H1 (cell line): Measurements from ENCODE around the gene LHFPL2. TPM values are rescaled to one million over a fixed set of nuclear protein-coding genes. Genes with fewer than 3 reads are reported as not detected.

Source experiments
- CTCF ChIA-PET: fragments of 300-600 bp; sonication (Branson Sonifier 250); formaldehyde crosslinking; loops from one replicate; lab custom pipeline; 2021; ENCODE audit not compliant: partially characterized antibody; lab: Charles Lee
- POLR2A ChIA-PET: fragments of 300-600 bp; sonication (Branson Sonifier 250); formaldehyde crosslinking; loops from one replicate; lab custom pipeline; 2021; ENCODE audit warnings: inconsistent platforms; ENCODE audit not compliant: partially characterized antibody; lab: Charles Lee
- DNase-seq, 2 experiments: peaks; one replicate each; pipeline versions ENCODE4 v3.0.0 to v3.0.0-alpha.2; 2010 to 2022; ENCODE audit warnings: low spot score in 2 of 2, low read depth in 1 of 2, mixed read lengths in 1 of 2
- FAIRE-seq: peaks from 2 replicates; lab custom pipeline; 2011; peaks lifted over from hg19 to GRCh38; lab: Jason Lieb, UNC
- H2AFZ ChIP-seq: 2 replicates; pipeline ENCODE4 v1.8.1; 2012; ENCODE audit warnings: low read length, inconsistent platforms
- H2AK5ac ChIP-seq: 2 replicates; pipeline ENCODE4 v1.6.1; 2013; ENCODE audit warnings: low read depth, low read length
- H2BK120ac ChIP-seq: replicated peaks from 2 replicates; pipeline ENCODE3; 2013; ENCODE audit warnings: low read depth, low read length, inconsistent platforms
- H2BK12ac ChIP-seq: 2 replicates; pipeline ENCODE4 v1.6.1; 2013; ENCODE audit warnings: low read depth, low read length
- H2BK15ac ChIP-seq: 2 replicates; pipeline ENCODE4 v1.6.1; 2013; ENCODE audit warnings: low read length
- H2BK20ac ChIP-seq: 2 replicates; pipeline ENCODE4 v1.6.1; 2013; ENCODE audit warnings: low read length
- H2BK5ac ChIP-seq: 2 replicates; pipeline ENCODE4 v1.6.1; 2013; ENCODE audit warnings: low read depth, low read length
- H3K14ac ChIP-seq: 2 replicates; pipeline ENCODE4 v1.6.1; 2013; ENCODE audit warnings: inconsistent platforms; ENCODE audit not compliant: insufficient read length
- H3K18ac ChIP-seq: 2 replicates; pipeline ENCODE4 v1.6.1; 2013; ENCODE audit warnings: low read length; ENCODE audit errors: extremely low read depth
- H3K23ac ChIP-seq: 2 replicates; pipeline ENCODE4 v1.6.1; 2013; ENCODE audit warnings: inconsistent platforms; ENCODE audit not compliant: insufficient read length
- H3K23me2 ChIP-seq: 2 replicates; pipeline ENCODE4 v1.6.1; 2013; ENCODE audit warnings: low read depth, low read length
- H3K27ac ChIP-seq: 2 replicates; pipeline ENCODE4 v1.6.1; 2011; ENCODE audit warnings: low read depth, low read length, inconsistent platforms
- H3K27me3 ChIP-seq, 4 experiments: replicated peaks in 1 of 4; 1 replicate in 1 of 4; 2 replicates in 3 of 4; pipeline versions ENCODE4 v1.6.1 to v1.8.1; 2011 to 2013; ENCODE audit warnings: low read length in 3 of 4, mild to moderate bottlenecking in 3 of 4, inconsistent platforms in 2 of 4, mixed read lengths in 2 of 4, moderate library complexity in 1 of 4; ENCODE audit not compliant: control insufficient read depth in 3 of 4, insufficient read depth in 3 of 4; ENCODE audit errors: extremely low read depth in 1 of 4
- H3K36me3 ChIP-seq, 4 experiments: 2 replicates each; pipeline versions ENCODE4 v1.6.1 to v1.8.1; 2011 to 2013; ENCODE audit warnings: mild to moderate bottlenecking in 4 of 4, low read length in 3 of 4, moderate library complexity in 2 of 4, control low read depth in 1 of 4, inconsistent platforms in 1 of 4; ENCODE audit not compliant: insufficient read depth in 4 of 4, control insufficient read depth in 2 of 4
- H3K4ac ChIP-seq: replicated peaks from 2 replicates; pipeline ENCODE3; 2013; ENCODE audit warnings: low read length, low read depth, mixed read lengths, inconsistent platforms; ENCODE audit not compliant: insufficient read length
- H3K4me1 ChIP-seq, 4 experiments: replicated peaks in 1 of 4; 1 replicate in 1 of 4; 2 replicates in 3 of 4; pipeline versions ENCODE4 v1.6.1 to v1.8.1; 2011 to 2013; ENCODE audit warnings: low read length in 3 of 4, inconsistent platforms in 2 of 4, mixed read lengths in 1 of 4; ENCODE audit not compliant: insufficient read depth in 4 of 4, control insufficient read depth in 3 of 4
- H3K4me2 ChIP-seq, 2 experiments: 2 replicates each; pipeline versions ENCODE4 v1.6.1 to v1.8.1; 2011 to 2013; ENCODE audit warnings: low read depth in 2 of 2, low read length in 2 of 2, control low read depth in 1 of 2, inconsistent platforms in 1 of 2, mild to moderate bottlenecking in 1 of 2; ENCODE audit not compliant: insufficient read depth in 1 of 2
- H3K4me3 ChIP-seq, 4 experiments: fragments of 200-600, 300-600 bp in 1 of 4; sonication (generic), shearing (Covaris generic), sonication (Bioruptor Twin) in 1 of 4; 2 replicates each; pipeline versions ENCODE4 v1.5.1 to v1.8.1; 2011 to 2016; ENCODE audit warnings: low read length in 4 of 4, low read depth in 3 of 4, control low read depth in 2 of 4, inconsistent platforms in 2 of 4, mild to moderate bottlenecking in 2 of 4, mixed read lengths in 1 of 4, moderate library complexity in 1 of 4; ENCODE audit not compliant: insufficient read depth in 2 of 4; ENCODE audit errors: extremely low read depth in 1 of 4
- H3K56ac ChIP-seq: replicated peaks from 2 replicates; pipeline ENCODE3; 2013; ENCODE audit warnings: low read depth, mild to moderate bottlenecking, mixed read lengths, low read length, inconsistent platforms; ENCODE audit not compliant: insufficient read length
- H3K79me1 ChIP-seq: 2 replicates; pipeline ENCODE4 v1.6.1; 2013; ENCODE audit warnings: low read depth, low read length, control low read depth
- H3K79me2 ChIP-seq, 2 experiments: 2 replicates each; pipeline versions ENCODE4 v1.6.1 to v1.8.1; 2012 to 2013; ENCODE audit warnings: low read length in 2 of 2, mild to moderate bottlenecking in 2 of 2, inconsistent platforms in 1 of 2; ENCODE audit not compliant: insufficient read depth in 2 of 2, control insufficient read depth in 1 of 2
- H3K9ac ChIP-seq, 4 experiments: replicated peaks in 1 of 4; 1 replicate in 1 of 4; 2 replicates in 3 of 4; pipeline versions ENCODE4 v1.6.1 to v1.8.1; 2011 to 2013; ENCODE audit warnings: low read depth in 3 of 4, low read length in 3 of 4, control low read depth in 2 of 4, mild to moderate bottlenecking in 2 of 4, moderate library complexity in 2 of 4, inconsistent platforms in 1 of 4; ENCODE audit errors: extremely low read depth in 1 of 4
- H3K9me3 ChIP-seq, 2 experiments: 2 replicates each; pipeline versions ENCODE4 v1.6.1 to v1.8.1; 2012 to 2013; ENCODE audit warnings: mild to moderate bottlenecking in 2 of 2, moderate library complexity in 2 of 2, control low read depth in 1 of 2, inconsistent platforms in 1 of 2, low read depth in 1 of 2, low read length in 1 of 2, mixed read lengths in 1 of 2; ENCODE audit not compliant: insufficient read depth in 2 of 2
- H4K20me1 ChIP-seq, 2 experiments: replicated peaks in 1 of 2; 2 replicates each; pipeline versions ENCODE3 to v1.8.1; 2011 to 2013; ENCODE audit warnings: inconsistent platforms in 2 of 2, low read length in 2 of 2, mild to moderate bottlenecking in 1 of 2; ENCODE audit not compliant: insufficient read depth in 2 of 2, control insufficient read depth in 1 of 2
- H4K5ac ChIP-seq: 2 replicates; pipeline ENCODE4 v1.6.1; 2013; ENCODE audit warnings: low read length, low read depth, mixed read lengths, inconsistent platforms; ENCODE audit not compliant: insufficient read length
- H4K8ac ChIP-seq: 2 replicates; pipeline ENCODE4 v1.8.0; 2013; ENCODE audit warnings: mild to moderate bottlenecking, moderate library complexity, low read length, inconsistent platforms; ENCODE audit not compliant: insufficient read depth; ENCODE audit errors: extremely low read depth
- H4K91ac ChIP-seq: replicated peaks from 2 replicates; pipeline ENCODE3; 2013; ENCODE audit warnings: low read length, mixed read lengths, inconsistent platforms; ENCODE audit not compliant: insufficient read length
- CEBPB ChIP-seq: IDR thresholded peaks from 2 replicates; pipeline ENCODE4 v1.6.1; 2012; ENCODE audit warnings: low read depth, low read length
- CHD2 ChIP-seq: IDR thresholded peaks from 2 replicates; pipeline ENCODE4 v1.6.1; 2012; ENCODE audit warnings: low read length, improper control_type of control experiment
- GABPA ChIP-seq: IDR thresholded peaks from 2 replicates; pipeline ENCODE4 v1.6.1; 2011; ENCODE audit warnings: mild to moderate bottlenecking, low read length, moderate library complexity, borderline replicate concordance; ENCODE audit not compliant: insufficient read depth
- HDAC6 ChIP-seq: IDR thresholded peaks from one replicate; pipeline ENCODE4 v1.7.1; 2012; ENCODE audit warnings: low read depth, mild to moderate bottlenecking, inconsistent platforms, low read length, moderate library complexity
- NRF1 ChIP-seq: IDR thresholded peaks from 2 replicates; pipeline ENCODE4 v1.6.1; 2011; ENCODE audit warnings: mild to moderate bottlenecking, low read depth, low read length, improper control_type of control experiment
- WGBS, 2 experiments: shearing (Covaris generic) in 1 of 2; methylation state at CpG; one replicate each; pipeline versions ENCODE4 v1.1.6 to v1.1.7; 2013 to 2015; ENCODE audit warnings: low lambda C conversion rate in 2 of 2, mixed read lengths in 2 of 2, inconsistent platforms in 1 of 2, low coverage in 1 of 2, missing lambda C conversion rate in 1 of 2; ENCODE audit not compliant: insufficient replicate concordance in 2 of 2, insufficient coverage in 1 of 2, insufficient read length in 1 of 2; ENCODE audit errors: extremely low coverage in 1 of 2, missing lambda C conversion rate in 1 of 2; 5-methylcytosine and 5-hydroxymethylcytosine counted together
- polyA plus RNA-seq, 7 experiments: library from polyadenylated mRNA; depleted of rRNA in 3 of 7; stranded (reverse) in 5 of 7; unstranded in 2 of 7; fragments of >200 nt in 5 of 7; fragments of 200-250 nt in 2 of 7; gene quantifications; 1 replicate in 5 of 7; 2 replicates in 1 of 7; 4 replicates in 1 of 7; pipeline versions ENCODE4 v1.2.1 to v1.2.3, GENCODE V29; 2011 to 2013; ENCODE audit warnings: missing spikeins in 2 of 7, mixed read lengths in 2 of 7
- total RNA-seq: library from RNA; stranded (reverse); fragmentation: NEBNext Ultra II Directional; extraction: Animal tissue kit (Norgen Biotek cat#: 25700); gene quantifications from 2 replicates; pipeline ENCODE4 v1.2.1, GENCODE V29; 2021

Gene LHFPL2
- total and polyA plus RNA-seq, 2 of the 8 experiments (the other 6 are each of a cell fraction or from before 2014, with no cell fraction given), result 9.6 to 43.0 TPM

- no peak overlapping the region for H2BK5ac ChIP-seq
- no peak overlapping the region for H3K23ac ChIP-seq
- WGBS, 2 experiments, result 86% methylated on average over 3 of the region's 3 CpGs; no CpG with 5 or more reads in 1 of the 2 experiments
- no peak overlapping the region for H3K56ac ChIP-seq
- peaks cover 11 to 87% of the 10 kb centered on the region in 2 experiments for H3K79me2 ChIP-seq
- DNase-seq (no peak), FAIRE-seq (no peak)
- no peaks in the 10 kb centered on the region for H3K9me3 ChIP-seq
- H4K5ac ChIP-seq, result no peak overlapping the region
- peaks cover 9% of the 10 kb centered on the region; the same call in 1 of the 2 replicates for H3K23me2 ChIP-seq
- H3K4me1 ChIP-seq, result peaks cover 3 to 14% (median 9%) of the 10 kb centered on the region in 4 experiments; a peak in 6 of 7 replicates
- no peak overlapping the region for H3K9ac ChIP-seq
- H2BK20ac ChIP-seq, result no peak overlapping the region
- no peak overlapping the region for H2BK12ac ChIP-seq
- no peak overlapping the region for H3K4ac ChIP-seq
- H3K14ac ChIP-seq, result no peak overlapping the region
- peaks cover 0 to 4% (median 0%) of the 10 kb centered on the region in 4 experiments; a peak in 1 of 8 replicates for H3K36me3 ChIP-seq
- H3K27ac ChIP-seq, result no peak overlapping the region
- peaks cover 7% of the 10 kb centered on the region for H3K79me1 ChIP-seq
- no peak overlapping the region for H3K4me2 ChIP-seq
- H4K20me1 ChIP-seq, result peaks cover 11 to 17% of the 10 kb centered on the region in 2 experiments
- no peak overlapping the region for H4K8ac ChIP-seq
- POLR2A ChIA-PET, result no interaction called here
- H2BK120ac ChIP-seq, result no peak overlapping the region
- H3K4me3 ChIP-seq, result no peak overlapping the region
- no peak overlapping the region for H2AFZ ChIP-seq
- no peak overlapping the region for H4K91ac ChIP-seq
- H3K18ac ChIP-seq, result no peak overlapping the region
- H2AK5ac ChIP-seq, result no peak overlapping the region
- peaks cover 0 to 1% (median 0%) of the 10 kb centered on the region in 4 experiments; a peak in 1 of 7 replicates for H3K27me3 ChIP-seq
- no peak overlapping the region for H2BK15ac ChIP-seq
- CTCF ChIA-PET, result interaction anchor here (1.0 to 4.0 kb wide), 3 partner anchors 11 to 30 kb away, joined by 3 to 11 read pairs (median 6); no protein-coding TSS in a partner anchor
- no peak for TF ChIP-seq NRF1
- TF ChIP-seq CHD2, result no peak
- TF ChIP-seq GABPA, result no peak
- no peak for TF ChIP-seq HDAC6
- no peak for TF ChIP-seq CEBPB
Measured at GRCh38 chr5:78644129-78644528, 4.4 kb downstream of the LHFPL2 start.
